ENCODE results near the gene ATP8B1. TPM values are rescaled to one million over a fixed set of nuclear protein-coding genes. Genes with fewer than 3 reads are reported as not detected.
"Not testable (repeated sequence)": the region's sequence is repeated elsewhere in the genome, so short reads cannot be mapped to it uniquely, and the experiment has no call there.

Gene ATP8B1
- total RNA-seq, 1 experiment from 2014 or later: 1.1 TPM

DNA sequence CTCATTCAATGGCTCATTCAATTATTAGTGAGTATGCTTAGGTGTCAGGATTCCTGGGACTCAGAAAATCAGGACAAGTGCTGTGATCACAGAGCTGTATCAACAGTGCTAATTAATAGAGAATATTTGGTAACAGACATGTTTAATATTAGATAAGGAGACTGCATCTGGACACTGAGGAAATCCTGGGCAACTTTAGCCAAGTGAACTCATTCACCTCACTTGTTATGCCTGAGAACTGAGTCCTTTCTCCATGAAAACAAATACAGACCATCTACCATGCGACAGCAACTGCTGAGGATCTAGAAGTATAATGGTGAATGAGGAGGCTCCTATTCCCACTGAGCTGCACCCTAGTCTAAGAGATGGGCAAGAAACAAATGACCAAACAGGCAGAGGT is 23.1 kb upstream of the ATP8B1 start:
- Histone ChIP-seq H4K91ac (ENCODE audit: insufficient read length, low read depth, low read length) (no peak overlapping the region), H3T11ph (ENCODE audit: low read length) (no peak overlapping the region), H4K5ac (ENCODE audit: insufficient read length, low read depth, low read length) (no peak overlapping the region), H3K18ac (ENCODE audit: insufficient read length, low read depth, low read length) (no peak overlapping the region), H3K9ac (ENCODE audit: extremely low read depth, insufficient read length, low read length) (no peak overlapping the region), H3K27me3 (ENCODE audit: insufficient read depth, low read length) (no peaks in the 10 kb centered on the region), H4K8ac (replicated peaks; ENCODE audit: insufficient read length, low read depth, low read length) (no peak overlapping the region), H2BK5ac (ENCODE audit: insufficient read length, low read length) (no peak overlapping the region), H3K23ac (ENCODE audit: insufficient read length, low read depth, low read length) (no peak overlapping the region), H3K56ac (ENCODE audit: insufficient read length, low read depth, low read length) (no peak overlapping the region), H4K20me1 (ENCODE audit: control insufficient read depth, insufficient read depth, insufficient read length) (no peaks in the 10 kb centered on the region), H3K79me2 (ENCODE audit: insufficient read depth, low read length) (no peaks in the 10 kb centered on the region), H2AK5ac (ENCODE audit: insufficient read length, low read length) (no peak overlapping the region), H3K4me2 (ENCODE audit: insufficient read depth, insufficient read length, low read length) (no peak overlapping the region), H2BK12ac (ENCODE audit: insufficient read length, low read depth, low read length) (no peak overlapping the region), H3K4me1 (ENCODE audit: insufficient read depth, low read length) (no peaks in the 10 kb centered on the region), H2AFZ (ENCODE audit: low read length) (no peak overlapping the region), H2BK15ac (ENCODE audit: low read depth, low read length) (no peak overlapping the region), H3K27ac (ENCODE audit: insufficient read length, low read depth, low read length) (no peak overlapping the region), H3K9me3 (ENCODE audit: control insufficient read depth, low read depth, low read length) (no peaks in the 10 kb centered on the region), H3K79me1 (ENCODE audit: insufficient read depth, low read depth, low read length, poor library complexity, severe bottlenecking) (no peaks in the 10 kb centered on the region), H2BK20ac (ENCODE audit: low read depth, low read length, poor library complexity, severe bottlenecking) (no peak overlapping the region), H3K14ac (ENCODE audit: insufficient read depth, low read length) (no peak overlapping the region), H3K23me2 (ENCODE audit: insufficient read length, low read depth, low read length, poor library complexity, severe bottlenecking) (no peaks in the 10 kb centered on the region), H2BK120ac (ENCODE audit: low read depth, low read length, poor library complexity, severe bottlenecking) (no peak overlapping the region), H3K4ac (ENCODE audit: low read depth, low read length) (no peak overlapping the region)
- no peak overlapping the region for H3K27ac Mint-ChIP-seq
- H3K9me3 Mint-ChIP-seq: no peaks in the 10 kb centered on the region; a peak in 1 of 5 replicates
- no CpG with 5 or more reads among the region's 1 CpG for WGBS (ENCODE audit: extremely low coverage, insufficient read length, low lambda C conversion rate)
- TF ChIP-seq, protein P1, sequence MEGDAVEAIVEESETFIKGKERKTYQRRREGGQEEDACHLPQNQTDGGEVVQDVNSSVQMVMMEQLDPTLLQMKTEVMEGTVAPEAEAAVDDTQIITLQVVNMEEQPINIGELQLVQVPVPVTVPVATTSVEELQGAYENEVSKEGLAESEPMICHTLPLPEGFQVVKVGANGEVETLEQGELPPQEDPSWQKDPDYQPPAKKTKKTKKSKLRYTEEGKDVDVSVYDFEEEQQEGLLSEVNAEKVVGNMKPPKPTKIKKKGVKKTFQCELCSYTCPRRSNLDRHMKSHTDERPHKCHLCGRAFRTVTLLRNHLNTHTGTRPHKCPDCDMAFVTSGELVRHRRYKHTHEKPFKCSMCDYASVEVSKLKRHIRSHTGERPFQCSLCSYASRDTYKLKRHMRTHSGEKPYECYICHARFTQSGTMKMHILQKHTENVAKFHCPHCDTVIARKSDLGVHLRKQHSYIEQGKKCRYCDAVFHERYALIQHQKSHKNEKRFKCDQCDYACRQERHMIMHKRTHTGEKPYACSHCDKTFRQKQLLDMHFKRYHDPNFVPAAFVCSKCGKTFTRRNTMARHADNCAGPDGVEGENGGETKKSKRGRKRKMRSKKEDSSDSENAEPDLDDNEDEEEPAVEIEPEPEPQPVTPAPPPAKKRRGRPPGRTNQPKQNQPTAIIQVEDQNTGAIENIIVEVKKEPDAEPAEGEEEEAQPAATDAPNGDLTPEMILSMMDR (conservative IDR thresholded peaks at IDR 0.05): no peak
- DNase-seq: no peak
- peaks cover 3% of the 10 kb centered on the region; the same call in 1 of the 2 replicates for H3K27me3 Mint-ChIP-seq (ENCODE audit: low read depth)
- H3K36me3 Mint-ChIP-seq (ENCODE audit: insufficient read depth in 1 of 3, low read depth in 3 of 3): no peaks in the 10 kb centered on the region
- no peak overlapping the region for H3K4me3 Mint-ChIP-seq
- H3K4me1 Mint-ChIP-seq: peaks cover 0 to 3% of the 10 kb centered on the region in 2 experiments; a peak in 1 of 4 replicates

DNA sequence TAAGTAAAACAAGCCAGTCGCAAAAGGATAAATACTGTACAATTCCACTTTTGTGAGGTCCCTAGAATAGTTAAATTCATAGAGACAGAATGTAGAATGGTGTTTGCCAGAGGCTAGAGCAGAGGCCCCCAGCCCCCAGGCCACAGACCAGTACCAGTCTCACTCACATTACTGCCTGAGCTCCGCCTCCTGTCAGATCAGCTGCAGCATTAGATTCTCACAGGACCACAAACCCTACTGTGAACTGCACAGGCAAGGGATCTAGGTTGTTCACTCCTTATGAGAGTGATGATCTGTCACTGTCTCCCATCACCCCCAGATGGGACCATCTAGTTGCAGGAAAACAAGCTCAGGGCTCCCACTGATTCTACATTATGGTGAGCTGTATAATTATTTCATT is 17.5 kb upstream of the ATP8B1 start:
- not testable (repeated sequence) for H3K18ac ChIP-seq (ENCODE audit: insufficient read length, low read depth, low read length); H4K8ac ChIP-seq (replicated peaks; ENCODE audit: insufficient read length, low read depth, low read length); H3K9me3 Mint-ChIP-seq; H3K23me2 ChIP-seq (ENCODE audit: insufficient read length, low read depth, low read length, poor library complexity, severe bottlenecking); H3K4me3 Mint-ChIP-seq; H3K56ac ChIP-seq (ENCODE audit: insufficient read length, low read depth, low read length); H3K9me3 ChIP-seq (ENCODE audit: control insufficient read depth, low read depth, low read length); DNase-seq; H3K27me3 Mint-ChIP-seq (ENCODE audit: low read depth); H3K79me1 ChIP-seq (ENCODE audit: insufficient read depth, low read depth, low read length, poor library complexity, severe bottlenecking); H2AK5ac ChIP-seq (ENCODE audit: insufficient read length, low read length); H3T11ph ChIP-seq (ENCODE audit: low read length); H2BK5ac ChIP-seq (ENCODE audit: insufficient read length, low read length); H2BK15ac ChIP-seq (ENCODE audit: low read depth, low read length); H3K9ac ChIP-seq (ENCODE audit: extremely low read depth, insufficient read length, low read length); H2BK12ac ChIP-seq (ENCODE audit: insufficient read length, low read depth, low read length); H4K20me1 ChIP-seq (ENCODE audit: control insufficient read depth, insufficient read depth, insufficient read length); H2BK20ac ChIP-seq (ENCODE audit: low read depth, low read length, poor library complexity, severe bottlenecking); H4K91ac ChIP-seq (ENCODE audit: insufficient read length, low read depth, low read length); H3K23ac ChIP-seq (ENCODE audit: insufficient read length, low read depth, low read length); H3K79me2 ChIP-seq (ENCODE audit: insufficient read depth, low read length); H3K36me3 Mint-ChIP-seq (ENCODE audit: insufficient read depth in 1 of 3, low read depth in 3 of 3); H3K4me1 Mint-ChIP-seq; H3K4me2 ChIP-seq (ENCODE audit: insufficient read depth, insufficient read length, low read length); H3K27ac ChIP-seq (ENCODE audit: insufficient read length, low read depth, low read length); H2AFZ ChIP-seq (ENCODE audit: low read length); H4K5ac ChIP-seq (ENCODE audit: insufficient read length, low read depth, low read length); H3K4ac ChIP-seq (ENCODE audit: low read depth, low read length); H3K27me3 ChIP-seq (ENCODE audit: insufficient read depth, low read length); H3K27ac Mint-ChIP-seq; H3K14ac ChIP-seq (ENCODE audit: insufficient read depth, low read length); H2BK120ac ChIP-seq (ENCODE audit: low read depth, low read length, poor library complexity, severe bottlenecking); H3K4me1 ChIP-seq (ENCODE audit: insufficient read depth, low read length)
- WGBS (ENCODE audit: extremely low coverage, insufficient read length, low lambda C conversion rate): no CpG with 5 or more reads among the region's 2 CpGs

Data from H9 (cell line).